Hepatocyte (in vitro differentiated cells): ENCODE data around the gene GDPD3. TPM values are rescaled to one million over a fixed set of nuclear protein-coding genes. Genes with fewer than 3 reads are reported as not detected.

ENCODE experiments used
- DNase-seq: peaks from one replicate; pipeline ENCODE4 v3.0.0-alpha.2; 2016; ENCODE audit warnings: low spot score
- H2AFZ ChIP-seq: fragments of 200-600 bp; sonication (generic); 2 replicates; pipeline ENCODE4 v1.6.0; 2016; ENCODE audit warnings: antibody characterized with exemption, mild to moderate bottlenecking
- H3K27ac ChIP-seq: fragments of 200-600 bp; sonication (generic); 2 replicates; pipeline ENCODE4 v1.5.1; 2016; ENCODE audit warnings: mild to moderate bottlenecking
- H3K27me3 ChIP-seq: fragments of 200-600 bp; sonication (generic); 2 replicates; pipeline ENCODE4 v1.6.1; 2016
- H3K36me3 ChIP-seq: fragments of 200-600 bp; sonication (generic); replicated peaks from 2 replicates; pipeline ENCODE4 v1.5.1; 2016; ENCODE audit warnings: low read depth; ENCODE audit not compliant: insufficient read depth
- H3K4me1 ChIP-seq: fragments of 200-600 bp; sonication (generic); 2 replicates; pipeline ENCODE4 v1.5.1; 2016; ENCODE audit warnings: mild to moderate bottlenecking, moderate library complexity; ENCODE audit not compliant: insufficient read depth
- H3K4me2 ChIP-seq: fragments of 200-600 bp; sonication (generic); 2 replicates; pipeline ENCODE4 v1.6.0; 2016
- H3K4me3 ChIP-seq: fragments of 200-600 bp; sonication (generic); 2 replicates; pipeline ENCODE4 v1.5.1; 2016; ENCODE audit warnings: mild to moderate bottlenecking
- H3K79me2 ChIP-seq: fragments of 200-600 bp; sonication (generic); 2 replicates; pipeline ENCODE4 v1.6.0; 2017; ENCODE audit warnings: mild to moderate bottlenecking
- H3K9me2 ChIP-seq: fragments of 200-600 bp; sonication (generic); replicated peaks from 2 replicates; pipeline ENCODE4 v1.6.0; 2017; ENCODE audit warnings: mild to moderate bottlenecking; ENCODE audit not compliant: insufficient read depth
- H3K9me3 ChIP-seq: fragments of 200-600 bp; sonication (generic); 2 replicates; pipeline ENCODE4 v1.5.1; 2016; ENCODE audit warnings: low read depth, mild to moderate bottlenecking
- H4K20me1 ChIP-seq: fragments of 200-600 bp; sonication (generic); 2 replicates; pipeline ENCODE4 v1.6.0; 2016; ENCODE audit warnings: mild to moderate bottlenecking; ENCODE audit not compliant: insufficient read depth, poor library complexity, severe bottlenecking
- EZH2 ChIP-seq: fragments of 200-600 bp; sonication (generic); IDR thresholded peaks from 2 replicates; pipeline ENCODE4 v1.6.1; 2016; ENCODE audit warnings: antibody characterized with exemption, mild to moderate bottlenecking, borderline replicate concordance
- EZH2phosphoT487 ChIP-seq: fragments of 200-600 bp; sonication (generic); IDR thresholded peaks from one replicate; pipeline ENCODE4 v1.6.1; 2018; ENCODE audit warnings: antibody characterized with exemption, mild to moderate bottlenecking, low read depth, moderate library complexity; ENCODE audit not compliant: unreplicated experiment, severe bottlenecking
- whole genome bisulfite sequencing: methylation state at CpG from one replicate; pipeline ENCODE4 v1.1.6; 2016; ENCODE audit warnings: low lambda C conversion rate; ENCODE audit errors: missing lambda C conversion rate; 5-methylcytosine and 5-hydroxymethylcytosine counted together
- polyA plus RNA-seq: library from polyadenylated mRNA; unstranded; fragments of >200 nt; fragmentation: Nextera tagmentation; extraction: Ambion mirVana; gene quantifications from 2 replicates; pipeline ENCODE4 v1.2.1, GENCODE V29; 2016
- total RNA-seq: library from RNA; depleted of rRNA; stranded (reverse); fragments of >200 nt; gene quantifications from 2 replicates; pipeline ENCODE4 v1.2.3, GENCODE V29; 2014
- TF ChIP-seq, protein P1 (sequence below): fragments of 200-600 bp; sonication (generic); IDR thresholded peaks from 2 replicates; pipeline ENCODE4 v1.5.1; 2016; ENCODE audit warnings: antibody characterized with exemption, mild to moderate bottlenecking; ENCODE audit not compliant: poor library complexity

Gene GDPD3
- total and polyA plus RNA-seq, 2 experiments from 2014 or later: 0.67 to 5.4 TPM

DNA sequence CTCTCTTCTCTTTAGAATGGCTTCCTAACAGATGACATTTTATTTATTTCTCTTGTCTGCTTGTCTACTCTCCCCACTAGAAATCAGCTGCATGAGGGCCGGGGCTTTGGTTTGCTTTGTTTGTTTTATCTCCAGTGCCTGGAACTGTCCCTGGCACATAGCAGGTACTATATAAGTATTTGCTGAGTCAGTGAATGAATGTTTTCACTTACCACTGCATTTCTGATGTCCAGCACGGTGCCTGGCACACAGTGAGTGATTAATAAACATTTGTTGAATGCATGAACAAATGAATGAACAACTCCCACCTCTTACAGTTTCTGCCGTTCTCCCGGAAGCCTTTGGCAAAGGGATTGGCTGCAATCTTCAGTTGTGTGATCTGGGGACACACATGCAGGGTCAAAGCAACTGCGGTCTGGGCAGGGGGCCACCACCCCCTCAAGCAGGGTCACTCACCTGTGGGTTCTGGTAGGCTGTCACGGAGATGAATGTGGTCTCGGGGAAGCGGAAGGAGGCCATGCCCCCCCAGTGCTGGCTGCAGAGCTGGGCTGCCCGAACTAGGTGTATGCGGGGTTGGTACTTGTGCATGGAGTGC, 25.0 kb downstream of the GDPD3 start:
- H3K36me3 ChIP-seq: no peaks in the 10 kb centered on the region
- H3K9me3 ChIP-seq: no peaks in the 10 kb centered on the region
- WGBS: 81% methylated on average over 10 of the region's 10 CpGs
- no peaks in the 10 kb centered on the region for H4K20me1 ChIP-seq
- H3K4me1 ChIP-seq: peaks cover 6% of the 10 kb centered on the region
- H2AFZ ChIP-seq: no peak overlapping the region
- H3K27ac ChIP-seq: no peak overlapping the region
- no peak overlapping the region for H3K4me2 ChIP-seq
- DNase-seq: no peak
- no peak overlapping the region for H3K4me3 ChIP-seq
- no peaks in the 10 kb centered on the region for H3K79me2 ChIP-seq
- H3K9me2 ChIP-seq: no peaks in the 10 kb centered on the region
- TF ChIP-seq EZH2: no peak
- TF ChIP-seq, protein P1, sequence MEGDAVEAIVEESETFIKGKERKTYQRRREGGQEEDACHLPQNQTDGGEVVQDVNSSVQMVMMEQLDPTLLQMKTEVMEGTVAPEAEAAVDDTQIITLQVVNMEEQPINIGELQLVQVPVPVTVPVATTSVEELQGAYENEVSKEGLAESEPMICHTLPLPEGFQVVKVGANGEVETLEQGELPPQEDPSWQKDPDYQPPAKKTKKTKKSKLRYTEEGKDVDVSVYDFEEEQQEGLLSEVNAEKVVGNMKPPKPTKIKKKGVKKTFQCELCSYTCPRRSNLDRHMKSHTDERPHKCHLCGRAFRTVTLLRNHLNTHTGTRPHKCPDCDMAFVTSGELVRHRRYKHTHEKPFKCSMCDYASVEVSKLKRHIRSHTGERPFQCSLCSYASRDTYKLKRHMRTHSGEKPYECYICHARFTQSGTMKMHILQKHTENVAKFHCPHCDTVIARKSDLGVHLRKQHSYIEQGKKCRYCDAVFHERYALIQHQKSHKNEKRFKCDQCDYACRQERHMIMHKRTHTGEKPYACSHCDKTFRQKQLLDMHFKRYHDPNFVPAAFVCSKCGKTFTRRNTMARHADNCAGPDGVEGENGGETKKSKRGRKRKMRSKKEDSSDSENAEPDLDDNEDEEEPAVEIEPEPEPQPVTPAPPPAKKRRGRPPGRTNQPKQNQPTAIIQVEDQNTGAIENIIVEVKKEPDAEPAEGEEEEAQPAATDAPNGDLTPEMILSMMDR: no peak
- TF ChIP-seq EZH2phosphoT487: no peak
- no peaks in the 10 kb centered on the region for H3K27me3 ChIP-seq

DNA sequence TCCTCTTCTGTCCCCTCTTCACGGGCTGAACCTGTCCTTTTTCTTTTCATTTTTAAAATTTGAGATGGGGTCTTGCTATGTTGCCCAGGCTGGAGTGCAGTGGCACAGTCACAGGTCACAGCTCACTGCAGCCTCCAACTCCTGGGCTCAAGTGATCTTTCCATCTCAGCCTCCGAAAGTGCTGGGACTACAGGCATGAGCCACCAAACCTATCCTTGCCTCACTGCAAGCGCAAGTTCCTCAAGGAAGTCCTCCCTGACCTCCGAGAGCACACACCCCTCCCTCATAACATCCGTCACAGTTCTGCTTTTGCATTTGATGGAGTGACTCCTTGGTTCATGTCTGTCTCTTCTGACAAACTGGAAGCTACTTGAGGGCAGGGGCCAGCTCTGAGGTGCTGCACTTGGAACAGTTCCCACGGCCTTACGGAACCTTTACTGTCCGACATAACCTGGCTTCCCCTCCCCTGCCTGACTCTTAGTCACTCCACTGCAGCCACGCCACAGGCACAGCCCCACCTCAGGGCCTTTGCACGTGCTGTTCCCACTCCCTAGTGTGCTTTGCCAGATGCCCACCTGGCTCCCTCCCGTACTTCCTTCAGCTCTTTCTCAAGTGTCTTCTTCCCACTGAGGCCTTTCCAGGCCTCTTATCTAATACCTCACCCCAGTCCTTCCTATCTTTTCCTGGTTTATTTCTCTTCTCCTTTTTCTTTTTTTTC, 26.0 kb downstream of the GDPD3 start:
- TF ChIP-seq EZH2phosphoT487 (no peak), EZH2 (no peak)
- TF ChIP-seq, protein P1: no peak
- Histone ChIP-seq H3K4me1 (peaks cover 4% of the 10 kb centered on the region), H3K27ac (no peak overlapping the region), H3K4me3 (no peak overlapping the region), H3K4me2 (no peak overlapping the region), H3K9me2 (no peaks in the 10 kb centered on the region), H4K20me1 (no peaks in the 10 kb centered on the region), H2AFZ (no peak overlapping the region), H3K27me3 (no peaks in the 10 kb centered on the region), H3K9me3 (no peaks in the 10 kb centered on the region), H3K36me3 (no peaks in the 10 kb centered on the region), H3K79me2 (no peaks in the 10 kb centered on the region)
- DNase-seq: no peak
- WGBS: 97% methylated on average over 11 of the region's 11 CpGs

DNA sequence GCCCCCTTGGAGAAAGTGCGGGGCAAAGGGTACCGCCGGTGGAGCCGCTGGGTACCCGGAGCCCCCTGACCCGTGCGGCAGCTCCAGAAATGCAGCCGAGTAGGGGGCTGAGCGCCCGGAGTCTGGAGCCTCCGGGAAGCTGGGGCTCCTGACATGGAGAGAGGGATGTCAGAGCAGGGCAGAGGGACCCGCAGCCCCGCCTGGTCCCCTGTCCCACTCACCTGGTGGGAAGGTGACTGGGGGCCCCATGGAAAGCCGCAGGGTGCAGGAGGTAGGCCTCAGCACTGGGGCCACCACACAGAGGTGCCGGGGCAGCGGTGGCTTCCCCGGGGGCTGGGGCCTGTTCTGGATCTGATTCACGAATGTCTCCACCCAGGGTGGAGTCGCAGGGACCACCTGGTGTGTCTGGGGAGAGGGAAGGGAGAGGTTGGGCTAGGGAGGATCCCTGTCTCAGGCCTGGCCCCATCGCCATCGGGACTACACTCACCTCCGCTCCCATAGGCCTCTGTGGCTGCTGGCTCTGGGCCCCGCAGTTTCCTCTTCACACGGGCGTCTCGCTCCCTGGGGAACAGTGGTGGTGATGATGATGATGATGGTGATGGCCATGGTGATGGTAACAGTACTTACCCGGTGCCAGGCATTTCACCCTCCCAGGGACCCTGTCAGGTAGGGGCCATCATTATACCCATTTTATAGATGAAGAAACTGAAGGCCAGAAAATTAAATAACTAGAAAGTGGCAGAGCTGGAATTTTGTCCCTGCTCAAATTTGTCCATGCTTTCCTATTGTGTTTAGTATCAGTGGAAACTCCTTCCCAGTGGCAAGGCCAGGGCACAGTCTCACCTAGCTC, 26.8 kb downstream of the GDPD3 start:
- Histone ChIP-seq H2AFZ (no peak overlapping the region), H3K4me1 (no peaks in the 10 kb centered on the region), H3K9me2 (no peaks in the 10 kb centered on the region), H3K27ac (no peak overlapping the region), H3K79me2 (peaks cover under 1% of the 10 kb centered on the region), H3K9me3 (no peaks in the 10 kb centered on the region), H3K4me3 (no peak overlapping the region), H3K27me3 (no peaks in the 10 kb centered on the region), H3K36me3 (no peaks in the 10 kb centered on the region), H4K20me1 (no peaks in the 10 kb centered on the region), H3K4me2 (no peak overlapping the region)
- no peak for DNase-seq
- TF ChIP-seq, protein P1: no peak
- TF ChIP-seq EZH2phosphoT487 (no peak), EZH2 (no peak)
- 96% methylated on average over 19 of the region's 27 CpGs for WGBS
